Stimulated activated CD8-positive, alpha-beta memory T cell treated with anti-CD3 and anti-CD28 coated beads, Interleukin-4, amount 100 ng/mL, for 24 hours (primary cell): ENCODE data around the gene DDX59.
A peak's percentile ranks its signal among the peaks of the same experiment; 100 is the strongest.
"Not testable (repeated sequence)": the region's sequence is repeated elsewhere in the genome, so short reads cannot be mapped to it uniquely, and the experiment has no call there.

Source experiments
- DNase-seq: peaks from one replicate; pipeline ENCODE4 v3.0.0-alpha.2; 2020; ENCODE audit warnings: low read depth

The DDX59 gene

GRCh38 chr1:200670242-200671118 is 773 bp upstream of the DDX59 start:
- DNase-seq = peak; percentile 1

GRCh38 chr1:200668514-200669313 is 993 bp downstream of the DDX59 start:
- no peak for DNase-seq

DNA sequence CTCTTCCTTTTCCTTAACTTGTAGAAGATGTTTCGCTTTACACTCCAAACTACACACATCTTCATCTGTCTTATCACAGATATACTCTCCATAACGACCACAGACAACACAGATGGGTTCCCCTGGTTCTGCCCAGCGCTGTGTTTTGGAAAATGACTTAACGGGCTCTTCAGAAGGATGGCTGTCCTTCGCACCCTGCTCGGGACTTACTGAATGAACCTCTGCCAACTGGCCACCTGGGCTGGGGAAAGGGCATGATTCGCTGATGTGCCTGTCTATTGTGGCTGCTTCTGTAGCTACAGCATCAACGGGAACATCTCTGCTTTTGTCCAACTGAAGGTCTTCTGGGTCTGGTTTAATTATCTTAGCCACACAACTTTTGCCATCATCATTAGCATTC is 3.4 kb downstream of the DDX59 start:
- DNase-seq = no peak

- DNase-seq = no peak
Observed at GRCh38 chr1:200665861-200666260, 3.8 kb downstream of the DDX59 start.

- no peak for DNase-seq
Observed at GRCh38 chr1:200660719-200661118, 9.0 kb downstream of the DDX59 start.

DNA sequence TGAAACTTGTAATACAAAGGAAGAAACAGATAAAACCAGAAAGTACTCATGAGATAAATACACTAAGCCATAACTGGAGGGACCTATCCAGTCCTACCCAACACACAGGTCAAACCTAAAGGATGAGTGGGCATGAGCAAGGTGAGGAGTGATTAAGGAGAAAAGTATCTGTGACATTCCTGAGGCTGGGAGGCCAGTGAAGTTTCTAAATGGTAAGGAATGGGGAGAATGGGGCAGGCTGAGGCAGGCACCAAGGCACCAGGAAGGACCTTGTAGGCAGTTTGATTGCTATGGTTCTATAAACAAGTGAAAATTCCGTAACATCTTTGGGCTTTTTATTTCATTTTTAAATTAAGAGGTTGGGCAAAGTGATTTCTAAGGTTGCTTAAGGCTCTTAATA is 10.4 kb downstream of the DDX59 start:
- no peak for DNase-seq

- DNase-seq = no peak
Observed at GRCh38 chr1:200658037-200658818, 11.5 kb downstream of the DDX59 start.

DNA sequence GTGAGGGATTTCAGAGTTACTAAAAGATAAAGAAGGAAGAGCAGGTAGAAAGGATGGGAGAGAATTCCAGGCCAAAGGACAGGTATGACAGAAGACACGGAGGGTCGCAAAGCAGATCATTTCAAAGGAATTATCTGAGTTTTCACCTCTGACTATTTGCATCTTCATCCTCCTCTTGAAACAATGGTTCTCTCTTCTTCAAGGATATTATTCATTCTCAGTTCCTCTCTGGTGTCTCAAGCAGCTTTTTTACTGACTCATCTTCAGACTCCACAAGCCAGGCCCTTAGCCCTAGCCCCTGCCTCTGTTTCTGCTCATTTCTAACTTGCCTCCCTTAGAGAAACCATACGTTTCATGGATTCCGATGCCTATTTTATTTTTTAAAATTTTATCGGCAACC is 15.0 kb downstream of the DDX59 start:
- DNase-seq = no peak

GRCh38 chr1:200653022-200653462 is 16.7 kb downstream of the DDX59 start:
- no peak for DNase-seq

DNA sequence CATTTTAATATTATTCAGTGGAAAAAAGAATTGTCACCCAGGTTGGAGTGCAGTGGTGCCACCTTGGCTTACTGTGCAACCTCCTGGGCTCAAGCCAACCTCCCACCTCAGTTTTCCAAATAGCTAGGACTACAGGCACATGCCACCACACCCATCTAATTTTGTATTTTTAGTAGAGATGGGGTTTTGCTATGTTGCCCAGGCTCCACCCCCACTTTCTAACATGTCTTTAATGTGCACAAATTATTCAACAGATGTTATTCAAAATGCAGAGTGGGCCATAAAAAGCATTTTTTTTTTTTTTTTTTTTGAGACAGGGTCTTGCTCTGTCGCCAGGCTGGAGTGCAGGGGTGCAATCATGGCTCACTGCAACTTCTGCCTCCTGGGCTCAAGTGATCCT is 17.3 kb downstream of the DDX59 start:
- DNase-seq = no peak

GRCh38 chr1:200646515-200646914 is 23.2 kb downstream of the DDX59 start:
- DNase-seq = no peak

DNA sequence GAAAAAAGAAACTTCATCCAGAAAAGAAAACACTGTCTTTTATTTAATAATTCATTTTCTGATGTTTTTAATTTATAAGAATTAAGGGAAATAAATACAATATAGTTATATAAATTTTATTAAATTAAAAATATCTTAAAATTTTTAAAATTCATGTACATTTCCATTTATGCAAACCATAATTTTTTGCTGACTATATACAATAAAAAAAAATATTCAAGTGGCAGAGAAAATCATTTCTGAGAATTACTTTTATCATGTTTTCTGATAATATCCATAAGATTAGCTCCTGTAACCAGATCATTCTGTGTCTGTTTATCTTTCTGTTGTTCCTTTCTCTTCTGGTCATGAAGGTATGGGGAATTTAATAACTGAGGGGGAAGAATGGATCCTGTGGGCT is 25.7 kb downstream of the DDX59 start:
- no peak for DNase-seq

- DNase-seq = no peak
Observed at GRCh38 chr1:200642481-200642880, 27.2 kb downstream of the DDX59 start.

- no peak for DNase-seq
Observed at GRCh38 chr1:200640963-200641401, 28.7 kb downstream of the DDX59 start.

GRCh38 chr1:200640373-200640962 is 29.2 kb downstream of the DDX59 start:
- DNase-seq = no peak

- DNase-seq = no peak
Observed at GRCh38 chr1:200638073-200638472, 31.6 kb downstream of the DDX59 start.

DNA sequence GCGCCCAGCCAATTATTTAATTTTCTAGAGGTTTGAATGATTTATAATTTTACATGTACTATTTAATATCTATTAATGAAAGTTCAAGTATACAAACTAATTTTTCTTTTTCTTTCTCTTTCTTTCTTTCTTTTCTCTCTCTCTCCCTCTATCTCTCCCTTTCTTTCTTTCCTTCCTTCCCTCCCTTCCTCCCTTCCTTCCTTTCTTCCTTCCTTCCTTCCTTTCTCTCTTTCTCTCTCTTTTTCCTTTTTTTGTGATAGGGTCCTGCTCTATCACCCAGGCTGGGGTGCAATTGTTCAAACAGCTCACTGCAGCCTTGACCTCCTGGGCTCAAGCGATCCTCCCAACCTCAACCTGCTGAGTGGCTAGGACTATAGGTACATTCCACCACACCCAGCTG is 33.0 kb downstream of the DDX59 start:
- no peak for DNase-seq

GRCh38 chr1:200634261-200635122 is 35.2 kb downstream of the DDX59 start:
- no peak for DNase-seq

DNA sequence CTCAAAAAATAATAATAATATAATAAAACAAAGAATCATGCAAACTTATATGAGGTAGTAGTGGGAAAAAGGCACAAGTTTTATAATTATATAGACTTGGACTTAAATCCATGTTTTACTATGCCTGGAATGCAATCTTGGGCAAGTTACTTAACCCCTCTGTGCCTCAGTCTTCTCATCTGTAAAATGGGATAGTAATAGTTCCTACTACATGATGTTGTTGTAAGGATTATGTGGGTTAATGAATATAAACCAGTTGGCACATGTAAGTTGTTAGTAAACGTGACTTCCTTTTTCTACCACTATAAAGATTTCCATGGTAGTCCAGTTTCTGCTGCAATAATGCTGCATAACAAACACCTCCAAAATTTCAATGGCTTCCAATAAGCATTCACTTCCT is 38.3 kb downstream of the DDX59 start:
- DNase-seq = no peak

DNA sequence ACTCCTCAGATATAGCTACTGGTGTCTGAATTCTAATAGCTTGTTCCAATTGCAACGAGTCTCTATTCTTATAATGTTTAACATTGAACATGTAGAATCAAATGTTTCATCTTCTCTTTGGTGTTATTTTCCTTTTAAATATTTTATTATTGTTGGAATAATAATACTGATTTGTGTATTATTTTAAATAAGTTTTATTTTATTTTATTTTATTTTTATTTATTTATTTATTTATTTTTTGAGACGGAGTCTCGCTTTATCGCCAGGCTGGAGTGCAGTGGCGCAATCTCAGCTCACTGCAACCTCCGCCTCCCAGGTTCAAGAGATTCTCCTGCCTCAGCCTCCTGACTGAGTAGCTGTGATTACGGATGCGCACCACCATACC is 39.2 kb downstream of the DDX59 start:
- DNase-seq = not testable (repeated sequence)
